ENCODE data around the gene GALNT2.

GALNT2 gene

DNA sequence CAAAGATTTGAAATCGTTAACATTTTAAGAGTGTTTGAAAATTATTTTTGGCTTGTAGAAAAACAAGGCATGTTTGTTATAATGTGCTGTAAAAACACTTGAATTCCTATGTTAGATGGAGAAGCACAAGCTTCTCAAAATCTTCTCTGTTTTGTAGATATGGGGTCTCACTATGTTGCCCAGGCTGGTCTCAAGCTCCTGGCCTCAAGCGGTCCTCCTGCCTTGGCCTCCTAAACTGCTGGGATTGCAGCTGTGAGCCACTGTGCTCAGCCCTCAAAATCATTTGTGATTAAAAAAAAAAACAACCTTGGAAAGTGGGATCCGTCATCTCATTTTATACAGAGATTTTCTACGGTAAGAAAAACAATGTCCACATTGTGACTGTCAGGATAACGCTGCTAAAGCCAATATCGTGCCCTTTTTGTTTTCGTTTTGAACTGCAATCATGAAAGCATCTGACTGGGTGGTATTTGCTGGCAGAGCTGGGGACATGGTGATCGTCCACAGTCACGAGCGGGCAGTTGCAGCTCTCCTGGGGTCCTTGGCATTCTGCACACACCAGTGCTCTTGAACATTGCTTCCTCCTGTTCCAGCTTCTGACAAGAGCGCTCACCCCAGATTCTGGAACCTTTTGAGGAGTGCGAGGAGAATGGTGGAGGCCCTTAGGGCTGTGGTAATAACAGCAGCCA lies 246.6 kb downstream of the GALNT2 start:
- no peak for DNase-seq

GRCh38 chr1:230314142-230314470 lies 247.1 kb downstream of the GALNT2 start:
- no peak for DNase-seq

DNA sequence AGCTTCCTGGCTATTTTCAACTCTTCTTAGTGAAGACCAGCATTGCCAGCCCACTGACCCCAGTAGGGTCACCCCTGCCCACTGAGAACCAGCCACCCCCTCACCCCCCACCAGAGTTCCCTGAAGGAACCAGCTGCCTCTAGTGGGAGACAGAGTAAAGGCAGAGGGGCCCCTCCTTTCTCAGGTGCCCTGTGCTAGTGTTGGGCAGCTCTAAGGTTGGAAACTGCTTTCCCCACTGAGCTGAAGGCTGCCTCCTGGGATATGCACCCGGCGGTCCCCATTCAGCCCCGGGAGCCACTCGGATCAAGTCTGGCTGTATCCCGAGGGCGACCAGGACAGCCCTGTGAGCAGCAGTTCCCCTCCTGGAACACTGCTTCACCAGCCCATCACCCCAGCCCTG lies 248.1 kb downstream of the GALNT2 start:
- no peak for DNase-seq

- DNase-seq, result no peak
Measured at GRCh38 chr1:230316864-230317745, 250.1 kb downstream of the GALNT2 start.

DNA sequence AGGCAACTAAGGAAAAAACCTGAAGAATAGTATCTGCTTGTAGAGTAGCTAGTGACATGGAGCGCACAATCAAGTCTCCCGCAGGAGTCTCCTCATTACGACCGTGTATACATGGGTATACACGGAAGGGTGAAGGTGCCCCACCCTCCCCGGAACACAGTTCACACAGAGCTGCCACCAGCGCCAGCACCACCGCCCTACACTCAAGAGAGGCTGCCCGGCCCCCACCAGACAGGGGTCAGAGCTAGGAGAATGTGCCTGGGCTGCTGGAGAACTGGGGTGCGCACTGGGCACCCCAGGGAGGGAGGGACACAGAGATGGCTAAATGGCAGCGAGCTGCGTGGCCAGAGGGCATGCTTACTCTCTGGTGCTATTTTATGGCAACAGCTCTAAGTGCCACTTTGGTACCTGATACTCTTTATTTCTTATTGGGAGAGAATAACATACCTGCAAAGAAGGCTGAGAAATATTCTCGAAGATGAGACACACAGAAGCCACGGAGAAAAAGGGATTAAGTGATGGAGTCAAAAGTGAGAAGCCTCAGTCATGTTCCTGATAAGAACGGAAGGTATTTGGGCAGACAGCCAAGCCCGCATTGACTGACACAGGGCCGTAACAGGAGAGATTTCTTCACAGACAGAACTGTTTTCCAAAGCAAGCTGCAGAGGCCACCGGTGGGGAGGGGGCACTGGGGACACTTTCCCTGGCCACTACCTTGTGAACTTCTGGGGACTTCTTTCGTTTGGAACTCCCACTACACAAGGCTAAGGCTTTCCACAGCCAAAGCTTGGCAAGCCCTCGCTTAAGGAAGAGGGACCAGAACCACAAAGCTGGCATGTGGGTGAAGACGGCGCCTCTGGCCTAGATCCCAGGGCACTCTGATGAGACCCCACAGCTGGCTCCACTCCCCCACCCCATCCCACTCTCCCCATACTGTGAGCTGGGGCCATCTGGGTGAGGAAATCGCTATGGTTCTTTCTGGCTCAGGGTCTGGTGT lies 251.1 kb downstream of the GALNT2 start:
- no peak for DNase-seq

DNA sequence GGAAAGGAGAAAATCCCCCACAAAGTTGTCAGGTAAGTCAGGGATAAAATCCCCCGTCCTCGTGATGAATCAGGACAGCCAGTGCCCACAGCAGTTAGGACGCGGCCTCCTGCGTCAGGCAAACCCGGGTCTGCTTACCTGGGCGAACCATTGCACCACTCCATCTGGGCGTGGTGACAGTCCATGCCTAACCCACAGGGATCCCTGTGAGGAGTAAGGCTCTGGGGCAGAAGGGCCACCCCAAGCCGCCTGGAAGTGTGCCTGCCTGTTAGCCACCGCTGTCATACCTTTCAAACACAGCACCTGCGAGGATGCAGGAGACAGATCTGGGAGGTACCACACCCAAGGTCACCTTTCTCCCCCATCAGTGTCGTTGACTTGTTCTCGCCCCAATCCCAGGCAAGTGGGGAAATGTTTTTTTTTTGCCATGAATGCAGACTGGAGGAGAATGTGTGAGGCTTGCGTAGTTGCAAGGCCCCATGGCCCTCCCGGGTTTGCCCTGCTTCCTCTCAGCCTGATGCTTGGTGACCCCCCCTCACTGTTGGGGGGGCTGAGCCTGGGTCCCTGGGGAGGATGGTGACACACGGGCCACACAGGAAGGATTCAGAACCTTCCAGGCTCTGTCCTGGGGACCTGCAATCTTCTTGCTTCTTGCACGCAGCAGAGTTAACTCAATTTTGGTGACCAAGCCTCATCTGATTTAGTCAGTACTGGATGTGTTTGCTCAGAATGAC lies 252.1 kb downstream of the GALNT2 start:
- no peak for DNase-seq

- no peak for DNase-seq
Measured at GRCh38 chr1:230320804-230321203, 253.8 kb downstream of the GALNT2 start.

GRCh38 chr1:230321341-230321740 lies 254.3 kb downstream of the GALNT2 start:
- DNase-seq, result no peak

- no peak for DNase-seq
Measured at GRCh38 chr1:230321741-230322420, 254.8 kb downstream of the GALNT2 start.

- DNase-seq, result no peak
Measured at GRCh38 chr1:230322421-230322756, 255.4 kb downstream of the GALNT2 start.

GRCh38 chr1:230322967-230323547 lies 256.0 kb downstream of the GALNT2 start:
- DNase-seq, result no peak

DNA sequence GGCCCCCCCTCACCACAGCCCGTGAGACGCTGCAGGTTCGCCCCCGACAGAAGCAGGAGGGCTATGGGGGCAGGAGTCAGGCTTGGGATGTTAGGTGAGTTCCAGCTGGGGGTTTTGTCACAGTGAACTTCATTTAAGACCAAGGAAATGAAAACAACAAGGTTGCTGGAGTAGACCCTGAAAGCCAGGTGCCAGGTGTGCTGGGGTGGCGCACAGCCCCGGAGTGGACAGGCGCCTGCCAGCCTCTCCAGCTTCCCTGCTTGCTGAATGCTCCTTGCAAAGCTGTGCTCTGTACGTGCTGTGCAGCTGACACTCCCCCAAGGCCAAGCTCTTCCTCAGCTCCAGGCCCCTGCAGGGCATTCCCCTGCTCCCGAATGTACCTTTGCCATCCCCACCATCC lies 256.6 kb downstream of the GALNT2 start:
- DNase-seq, result no peak

DNA sequence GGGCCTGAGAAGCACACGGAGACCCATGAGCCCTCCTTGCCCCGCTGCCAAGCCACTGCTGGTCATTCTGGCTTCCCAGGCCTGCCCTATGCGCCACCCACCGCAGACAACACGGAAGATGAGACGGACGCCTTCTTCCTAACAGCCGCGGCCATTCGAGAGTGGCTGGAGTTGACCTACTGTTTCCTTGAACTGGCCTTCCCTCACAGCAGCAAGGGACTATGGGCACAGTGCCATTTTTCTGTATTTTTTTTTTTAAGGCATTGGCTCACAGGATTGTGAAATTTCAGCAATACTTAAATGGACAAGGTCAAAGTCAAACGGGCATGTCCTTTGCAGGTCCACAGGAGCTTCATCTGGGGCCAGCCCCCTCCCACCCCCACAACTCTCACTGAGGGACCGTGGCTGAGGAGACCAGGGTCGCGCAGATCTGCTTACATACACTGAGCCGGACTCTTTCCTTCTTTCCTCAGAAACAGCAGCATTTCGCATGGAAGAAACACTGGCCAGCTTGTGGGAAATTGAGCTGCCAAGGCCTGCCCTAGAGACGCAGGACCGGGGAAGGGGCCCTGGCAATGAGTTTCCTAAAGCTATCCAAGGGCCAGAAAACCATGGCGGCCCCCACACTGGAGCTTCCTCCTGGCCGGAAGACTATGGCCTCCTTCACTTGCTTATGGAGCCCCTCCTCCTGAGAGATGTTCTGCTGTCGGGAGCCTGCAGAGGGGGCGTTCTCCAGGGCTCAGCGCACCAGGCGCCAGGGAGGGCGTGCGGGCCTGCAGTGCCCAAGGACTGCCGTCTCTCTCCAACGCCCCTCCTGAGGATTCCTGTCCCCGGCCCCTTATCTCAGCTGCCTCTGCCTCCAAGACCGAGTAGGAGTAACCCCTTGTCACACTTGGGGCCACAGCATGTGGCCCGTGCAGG lies 260.2 kb downstream of the GALNT2 start:
- no peak for DNase-seq

- DNase-seq, result no peak
Measured at GRCh38 chr1:230327892-230328284, 260.9 kb downstream of the GALNT2 start.

DNA sequence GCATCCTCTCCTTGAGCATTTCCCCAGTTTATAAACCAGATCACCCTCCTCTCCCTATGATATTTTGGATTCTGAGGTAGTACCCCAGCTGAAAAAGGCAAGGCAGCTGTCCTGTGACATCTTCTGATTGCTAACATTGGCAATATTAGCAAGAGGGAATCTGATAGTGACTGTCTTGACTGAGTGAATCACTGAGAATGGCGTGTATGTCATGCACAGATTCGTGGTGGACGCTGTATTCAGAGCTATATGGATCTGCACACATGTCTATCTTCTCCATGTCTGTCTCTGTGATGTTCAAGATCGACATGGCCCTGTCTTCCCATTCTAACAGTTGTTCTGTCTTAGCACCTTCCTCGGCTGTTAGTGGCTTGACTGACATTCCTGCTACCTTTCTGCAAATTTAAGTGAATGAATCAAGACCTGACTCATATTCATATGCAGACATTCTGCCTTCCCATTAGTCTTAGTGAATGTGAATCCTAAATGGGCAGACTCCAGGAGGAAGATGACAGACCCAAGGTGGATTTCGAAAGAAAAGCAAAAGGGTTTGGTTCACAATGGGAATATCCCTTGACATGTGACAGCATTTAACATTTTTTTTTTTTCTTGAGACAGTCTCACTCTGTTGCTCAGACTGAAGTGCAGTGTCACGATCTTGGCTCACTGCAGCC lies 261.4 kb downstream of the GALNT2 start:
- DNase-seq, result no peak

DNA sequence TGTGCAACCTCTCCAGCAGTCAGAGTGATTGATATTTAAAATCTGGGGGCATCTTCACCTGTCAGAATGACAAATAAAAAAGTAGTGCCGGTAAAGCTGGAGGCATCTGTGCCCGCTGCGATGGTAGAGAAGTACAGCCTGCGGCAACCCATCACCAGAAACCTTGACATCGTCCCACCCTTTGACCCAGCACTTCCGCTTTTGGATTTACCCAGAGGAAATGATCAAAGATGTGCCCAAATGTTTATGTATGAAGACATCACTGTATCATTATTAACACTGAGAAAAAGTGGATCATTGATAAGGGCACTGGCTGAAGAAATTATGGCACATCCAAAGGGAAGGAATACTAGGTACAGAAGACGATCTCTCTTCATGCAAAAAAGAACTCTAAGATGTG lies 263.1 kb downstream of the GALNT2 start:
- DNase-seq, result no peak

Measured in activated effector memory CD4-positive, alpha-beta T cell treated with Interleukin-2 at 50 U/mL for 16 hours (primary cell).